ENCODE data around the gene MS4A6A.
"Not testable (repeated sequence)": the region's sequence is repeated elsewhere in the genome, so short reads cannot be mapped to it uniquely, and the experiment has no call there.

The MS4A6A gene

DNA sequence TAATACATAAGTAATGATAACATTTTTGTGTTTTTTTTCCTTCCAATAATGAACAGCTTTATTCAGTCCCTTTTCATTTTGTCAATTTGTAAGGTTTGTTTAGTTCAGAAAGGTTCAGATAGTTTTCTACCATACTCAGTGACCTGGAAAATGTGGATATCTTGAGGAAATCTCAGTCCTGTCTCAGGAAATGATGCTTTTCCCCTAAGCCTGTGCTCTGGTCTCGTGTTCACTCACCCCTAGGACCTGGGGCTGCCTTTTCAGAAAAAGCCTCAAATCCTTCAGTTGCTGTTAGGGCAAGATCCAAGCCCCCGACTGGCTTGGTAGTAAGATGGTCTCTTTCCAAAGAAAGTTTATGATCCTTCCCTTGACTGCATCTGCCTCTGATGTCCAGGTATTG lies 21.8 kb downstream of the MS4A6A start:
- H3K4me1 ChIP-seq (ENCODE audit: control insufficient read depth, insufficient read depth, low read length, poor library complexity, severe bottlenecking) = no peaks in the 10 kb centered on the region
- WGBS, 2 experiments (ENCODE audit: insufficient coverage in 2 of 2) = 90 to 100% methylated on average over 1 to 2 of the region's 2 CpGs
- H3K36me3 ChIP-seq (ENCODE audit: control insufficient read depth, insufficient read depth, low read length) = no peaks in the 10 kb centered on the region
- H3K9me3 ChIP-seq (ENCODE audit: control insufficient read depth, low read length) = no peaks in the 10 kb centered on the region
- H3K4me3 ChIP-seq (ENCODE audit: extremely low read depth, insufficient read depth, low read length, poor library complexity, severe bottlenecking) = no peak overlapping the region
- no peak overlapping the region for H3K27ac ChIP-seq (ENCODE audit: low read depth, low read length, severe bottlenecking)

DNA sequence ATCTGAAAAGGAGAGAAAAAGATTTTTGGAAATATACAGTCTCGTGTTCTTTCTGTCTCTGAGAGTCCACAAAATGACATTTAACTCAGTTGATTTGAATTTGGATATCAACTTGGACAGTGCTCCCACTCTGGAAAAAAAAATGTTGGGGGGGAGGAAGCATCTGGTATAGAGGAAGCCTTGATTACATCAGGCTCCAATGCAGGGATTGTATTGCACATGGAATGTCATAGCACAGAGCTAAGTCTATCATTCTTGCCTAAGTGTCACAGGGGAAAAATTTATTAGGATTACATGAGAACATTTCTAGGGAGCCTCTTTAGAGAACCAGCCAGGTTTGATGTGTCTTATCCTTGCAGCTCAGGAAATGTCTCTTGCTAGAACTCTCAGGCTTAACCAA lies 23.0 kb downstream of the MS4A6A start:
- WGBS, 2 experiments (ENCODE audit: insufficient coverage in 2 of 2) = 83 to 86% methylated on average over 1 of the region's 1 CpG
- no peaks in the 10 kb centered on the region for H3K4me1 ChIP-seq (ENCODE audit: control insufficient read depth, insufficient read depth, low read length, poor library complexity, severe bottlenecking)
- H3K36me3 ChIP-seq (ENCODE audit: control insufficient read depth, insufficient read depth, low read length) = no peaks in the 10 kb centered on the region
- H3K27ac ChIP-seq (ENCODE audit: low read depth, low read length, severe bottlenecking) = no peak overlapping the region
- H3K9me3 ChIP-seq (ENCODE audit: control insufficient read depth, low read length) = no peaks in the 10 kb centered on the region
- H3K4me3 ChIP-seq (ENCODE audit: extremely low read depth, insufficient read depth, low read length, poor library complexity, severe bottlenecking) = no peak overlapping the region

DNA sequence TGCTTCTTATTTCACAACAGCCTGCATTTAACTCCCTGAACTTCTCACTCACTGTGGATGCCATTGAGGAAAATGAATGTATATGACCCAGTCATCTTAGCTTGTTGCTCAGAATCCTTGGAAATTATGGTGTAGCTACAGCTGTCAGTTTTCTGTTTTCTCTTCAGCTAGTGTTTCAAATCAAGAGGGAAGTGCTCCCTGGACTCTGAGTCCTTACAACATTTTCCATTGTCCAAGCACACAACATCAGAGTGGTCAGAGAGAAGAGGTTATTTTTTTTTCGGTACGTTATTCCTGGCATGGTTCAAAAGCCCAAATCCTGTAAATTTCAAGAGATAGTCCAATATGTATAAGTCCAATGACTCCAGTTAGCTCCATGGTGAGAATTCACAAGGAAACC lies 23.6 kb downstream of the MS4A6A start:
- Histone ChIP-seq H3K9me3 (ENCODE audit: control insufficient read depth, low read length) (no peaks in the 10 kb centered on the region), H3K36me3 (ENCODE audit: control insufficient read depth, insufficient read depth, low read length) (no peaks in the 10 kb centered on the region), H3K4me3 (ENCODE audit: extremely low read depth, insufficient read depth, low read length, poor library complexity, severe bottlenecking) (no peak overlapping the region), H3K27ac (ENCODE audit: low read depth, low read length, severe bottlenecking) (no peak overlapping the region), H3K4me1 (ENCODE audit: control insufficient read depth, insufficient read depth, low read length, poor library complexity, severe bottlenecking) (no peaks in the 10 kb centered on the region)
- WGBS, 2 experiments (ENCODE audit: insufficient coverage in 2 of 2) = no CpG with 5 or more reads among the region's 2 CpGs

GRCh38 chr11:60158636-60159035 lies 24.2 kb downstream of the MS4A6A start:
- no peak overlapping the region for H3K4me3 ChIP-seq (ENCODE audit: extremely low read depth, insufficient read depth, low read length, poor library complexity, severe bottlenecking)

DNA sequence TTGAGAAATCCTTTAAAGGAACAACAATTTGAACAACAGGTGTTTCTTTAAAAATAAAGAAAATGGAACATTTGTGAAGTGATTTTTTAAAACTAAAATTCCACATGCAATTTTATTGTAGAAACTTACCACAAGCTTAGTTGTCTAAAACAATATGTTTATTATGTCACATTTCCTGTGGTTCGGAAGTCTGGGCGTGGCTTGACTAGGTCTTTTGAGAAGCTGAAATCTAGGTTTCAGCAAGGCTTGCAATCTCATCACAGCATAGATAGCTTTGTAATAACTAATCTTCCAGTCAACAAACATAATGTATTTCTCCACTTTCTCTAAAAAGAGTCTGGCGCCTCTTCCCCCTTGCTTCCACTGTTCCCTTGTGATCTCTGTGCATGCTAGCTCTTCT lies 27.0 kb downstream of the MS4A6A start:
- Histone ChIP-seq H3K4me1 (ENCODE audit: control insufficient read depth, insufficient read depth, low read length, poor library complexity, severe bottlenecking) (no peaks in the 10 kb centered on the region), H3K27ac (ENCODE audit: low read depth, low read length, severe bottlenecking) (no peak overlapping the region), H3K36me3 (ENCODE audit: control insufficient read depth, insufficient read depth, low read length) (no peaks in the 10 kb centered on the region), H3K9me3 (ENCODE audit: control insufficient read depth, low read length) (no peaks in the 10 kb centered on the region), H3K4me3 (ENCODE audit: extremely low read depth, insufficient read depth, low read length, poor library complexity, severe bottlenecking) (no peak overlapping the region)
- 90 to 95% methylated on average over 3 of the region's 3 CpGs for WGBS, 2 experiments (ENCODE audit: insufficient coverage in 2 of 2)

More at GRCh38 chr11:60158636-60159035, 24.2 kb downstream of the MS4A6A start:
- no peaks in the 10 kb centered on the region for H3K4me1 ChIP-seq (ENCODE audit: control insufficient read depth, insufficient read depth, low read length, poor library complexity, severe bottlenecking)
- WGBS, 2 experiments (ENCODE audit: insufficient coverage in 2 of 2) = 76 to 89% methylated on average over 3 of the region's 3 CpGs
- no peaks in the 10 kb centered on the region for H3K36me3 ChIP-seq (ENCODE audit: control insufficient read depth, insufficient read depth, low read length)
- H3K27ac ChIP-seq (ENCODE audit: low read depth, low read length, severe bottlenecking) = no peak overlapping the region
- H3K9me3 ChIP-seq (ENCODE audit: control insufficient read depth, low read length) = no peaks in the 10 kb centered on the region

DNA sequence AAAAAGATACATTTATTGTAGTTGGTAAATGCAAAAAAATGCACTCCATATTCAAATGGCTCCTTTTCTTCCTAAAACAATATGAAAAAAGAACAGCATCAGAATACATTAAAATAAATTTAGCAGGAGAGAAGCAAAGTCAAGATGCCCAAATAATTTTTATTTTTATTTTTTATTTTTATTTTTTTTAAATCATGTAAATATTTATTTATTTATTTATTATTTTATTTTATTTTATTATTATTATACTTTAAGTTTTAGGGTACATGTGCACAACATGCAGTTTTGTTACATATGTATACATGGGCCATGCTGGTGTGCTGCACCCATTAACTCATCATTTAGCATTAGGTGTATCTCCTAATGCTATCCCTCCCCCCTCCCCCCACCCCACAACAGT lies 30.2 kb downstream of the MS4A6A start:
- H3K4me3 ChIP-seq (ENCODE audit: extremely low read depth, insufficient read depth, low read length, poor library complexity, severe bottlenecking); H3K9me3 ChIP-seq (ENCODE audit: control insufficient read depth, low read length); H3K4me1 ChIP-seq (ENCODE audit: control insufficient read depth, insufficient read depth, low read length, poor library complexity, severe bottlenecking); H3K27ac ChIP-seq (ENCODE audit: low read depth, low read length, severe bottlenecking); H3K36me3 ChIP-seq (ENCODE audit: control insufficient read depth, insufficient read depth, low read length): not testable (repeated sequence)

DNA sequence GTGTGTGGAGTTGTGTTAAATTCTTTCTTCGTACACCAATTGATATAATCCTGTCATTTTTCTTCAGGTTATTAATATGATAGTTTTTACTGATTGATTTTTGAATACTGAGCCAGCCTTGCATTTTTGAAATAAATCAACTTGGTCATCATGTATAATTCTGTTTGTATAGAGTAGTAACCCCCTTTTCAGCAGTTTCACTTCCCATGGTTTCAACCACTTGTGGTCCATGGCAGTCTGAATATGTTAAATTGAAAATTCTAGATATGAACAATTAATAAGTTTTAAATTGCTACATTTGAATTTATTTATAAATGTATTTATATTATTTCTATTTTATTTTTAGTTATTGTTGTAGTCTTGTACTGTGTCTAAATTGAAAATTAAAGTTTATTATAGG lies 32.6 kb downstream of the MS4A6A start:
- Histone ChIP-seq H3K4me3 (ENCODE audit: extremely low read depth, insufficient read depth, low read length, poor library complexity, severe bottlenecking) (no peak overlapping the region), H3K36me3 (ENCODE audit: control insufficient read depth, insufficient read depth, low read length) (no peaks in the 10 kb centered on the region), H3K4me1 (ENCODE audit: control insufficient read depth, insufficient read depth, low read length, poor library complexity, severe bottlenecking) (no peaks in the 10 kb centered on the region), H3K27ac (ENCODE audit: low read depth, low read length, severe bottlenecking) (no peak overlapping the region), H3K9me3 (ENCODE audit: control insufficient read depth, low read length) (no peaks in the 10 kb centered on the region)
- WGBS, 2 experiments (ENCODE audit: insufficient coverage in 2 of 2) = no CpG with 5 or more reads among the region's 1 CpG

DNA sequence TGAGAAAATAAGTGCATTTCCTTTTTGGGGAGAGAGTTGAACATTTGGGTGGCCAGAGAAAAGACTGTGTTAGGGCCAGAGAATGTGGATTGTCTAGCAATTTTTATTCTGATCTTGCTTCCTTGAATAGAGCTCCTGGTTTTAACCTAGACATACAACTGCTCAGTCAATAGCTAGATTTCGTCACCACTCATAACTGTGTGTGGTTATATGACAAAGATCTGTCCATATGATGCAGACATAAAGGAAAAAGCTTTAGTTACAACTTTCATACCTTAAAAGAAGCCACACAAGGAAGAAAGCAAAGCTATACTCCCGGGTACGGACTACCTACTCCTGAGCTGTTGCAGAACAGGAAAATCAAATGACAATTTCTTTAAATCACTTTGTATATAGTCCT lies 37.2 kb downstream of the MS4A6A start:
- no peak overlapping the region for H3K27ac ChIP-seq (ENCODE audit: low read depth, low read length, severe bottlenecking)
- no peaks in the 10 kb centered on the region for H3K36me3 ChIP-seq (ENCODE audit: control insufficient read depth, insufficient read depth, low read length)
- no peaks in the 10 kb centered on the region for H3K9me3 ChIP-seq (ENCODE audit: control insufficient read depth, low read length)
- H3K4me1 ChIP-seq (ENCODE audit: control insufficient read depth, insufficient read depth, low read length, poor library complexity, severe bottlenecking) = no peaks in the 10 kb centered on the region
- H3K4me3 ChIP-seq (ENCODE audit: extremely low read depth, insufficient read depth, low read length, poor library complexity, severe bottlenecking) = no peak overlapping the region
- WGBS, 2 experiments (ENCODE audit: insufficient coverage in 2 of 2) = no CpG with 5 or more reads among the region's 3 CpGs

DNA sequence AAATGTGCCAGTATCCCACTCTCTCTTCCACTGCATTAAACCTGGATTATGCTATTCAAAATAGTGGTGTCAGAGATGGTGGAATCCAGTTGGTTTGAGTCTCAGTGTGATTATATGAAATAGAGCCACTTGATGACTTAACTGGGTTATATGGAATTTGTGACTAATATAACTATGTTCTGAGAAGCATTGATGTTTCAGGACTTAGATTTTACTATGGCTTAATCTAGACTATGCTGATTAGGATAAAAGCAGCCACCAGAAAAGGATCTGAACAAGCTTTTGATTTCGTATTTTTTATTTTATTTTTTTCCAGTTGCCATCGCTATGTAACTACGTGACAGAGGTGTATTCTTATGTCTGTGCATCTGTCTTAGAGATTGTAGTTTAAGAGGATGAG lies 39.1 kb downstream of the MS4A6A start:
- WGBS, 2 experiments (ENCODE audit: insufficient coverage in 2 of 2) = 80 to 89% methylated on average over 3 of the region's 3 CpGs
- no peaks in the 10 kb centered on the region for H3K36me3 ChIP-seq (ENCODE audit: control insufficient read depth, insufficient read depth, low read length)
- no peaks in the 10 kb centered on the region for H3K4me1 ChIP-seq (ENCODE audit: control insufficient read depth, insufficient read depth, low read length, poor library complexity, severe bottlenecking)
- H3K4me3 ChIP-seq (ENCODE audit: extremely low read depth, insufficient read depth, low read length, poor library complexity, severe bottlenecking) = no peak overlapping the region
- no peak overlapping the region for H3K27ac ChIP-seq (ENCODE audit: low read depth, low read length, severe bottlenecking)
- no peaks in the 10 kb centered on the region for H3K9me3 ChIP-seq (ENCODE audit: control insufficient read depth, low read length)

GRCh38 chr11:60133917-60134316 lies 49.0 kb downstream of the MS4A6A start:
- no peaks in the 10 kb centered on the region for H3K4me1 ChIP-seq (ENCODE audit: control insufficient read depth, insufficient read depth, low read length, poor library complexity, severe bottlenecking)
- H3K36me3 ChIP-seq (ENCODE audit: control insufficient read depth, insufficient read depth, low read length) = no peaks in the 10 kb centered on the region
- H3K4me3 ChIP-seq (ENCODE audit: extremely low read depth, insufficient read depth, low read length, poor library complexity, severe bottlenecking) = no peak overlapping the region
- no peak overlapping the region for H3K27ac ChIP-seq (ENCODE audit: low read depth, low read length, severe bottlenecking)
- WGBS, 2 experiments (ENCODE audit: insufficient coverage in 2 of 2) = 11 to 33% methylated on average over 1 of the region's 1 CpG
- no peaks in the 10 kb centered on the region for H3K9me3 ChIP-seq (ENCODE audit: control insufficient read depth, low read length)

GRCh38 chr11:60131912-60132311 lies 51.0 kb downstream of the MS4A6A start:
- no peak overlapping the region for H3K27ac ChIP-seq (ENCODE audit: low read depth, low read length, severe bottlenecking)
- no peaks in the 10 kb centered on the region for H3K9me3 ChIP-seq (ENCODE audit: control insufficient read depth, low read length)
- WGBS, 2 experiments (ENCODE audit: insufficient coverage in 2 of 2) = 100% methylated on average over 1 of the region's 3 CpGs
- no peak overlapping the region for H3K4me3 ChIP-seq (ENCODE audit: extremely low read depth, insufficient read depth, low read length, poor library complexity, severe bottlenecking)
- no peaks in the 10 kb centered on the region for H3K36me3 ChIP-seq (ENCODE audit: control insufficient read depth, insufficient read depth, low read length)
- H3K4me1 ChIP-seq (ENCODE audit: control insufficient read depth, insufficient read depth, low read length, poor library complexity, severe bottlenecking) = no peaks in the 10 kb centered on the region

GRCh38 chr11:60130496-60130895 lies 52.4 kb downstream of the MS4A6A start:
- no peak overlapping the region for H3K4me3 ChIP-seq (ENCODE audit: extremely low read depth, insufficient read depth, low read length, poor library complexity, severe bottlenecking)
- H3K4me1 ChIP-seq (ENCODE audit: control insufficient read depth, insufficient read depth, low read length, poor library complexity, severe bottlenecking) = no peaks in the 10 kb centered on the region
- no peak overlapping the region for H3K27ac ChIP-seq (ENCODE audit: low read depth, low read length, severe bottlenecking)
- H3K9me3 ChIP-seq (ENCODE audit: control insufficient read depth, low read length) = no peaks in the 10 kb centered on the region
- H3K36me3 ChIP-seq (ENCODE audit: control insufficient read depth, insufficient read depth, low read length) = no peaks in the 10 kb centered on the region
